HepG2 (cell line): ENCODE data around the gene ERCC6L2. TPM values are rescaled to one million over a fixed set of nuclear protein-coding genes. Genes with fewer than 3 reads are reported as not detected.

Experiments used
- CERS6 ChIP-seq: sonication (generic); formaldehyde crosslinking; IDR thresholded peaks from 2 replicates; pipeline ENCODE4 v1.5.0; 2020; ENCODE audit warnings: missing genetic modification reagents
- GLMP ChIP-seq: sonication (generic); formaldehyde crosslinking; IDR thresholded peaks from 2 replicates; pipeline ENCODE4 v1.9.0; 2021; ENCODE audit warnings: missing genetic modification reagents, mild to moderate bottlenecking, borderline replicate concordance
- HOXA7 ChIP-seq: sonication (generic); formaldehyde crosslinking; IDR thresholded peaks from 2 replicates; pipeline ENCODE4 v1.8.1; 2022; ENCODE audit warnings: mild to moderate bottlenecking, missing genetic modification reagents, moderate library complexity
- MAX ChIP-seq: IDR thresholded peaks from 2 replicates; pipeline ENCODE4 v1.6.1; 2012; ENCODE audit warnings: inconsistent platforms
- MLLT10 ChIP-seq: sonication (generic); formaldehyde crosslinking; IDR thresholded peaks from 2 replicates; pipeline ENCODE4 v1.4.0; 2020; ENCODE audit warnings: missing genetic modification reagents
- NFE2L2 ChIP-seq: fragments of 150-350 bp; IDR thresholded peaks from 2 replicates; pipeline ENCODE4 v1.6.1; 2014; ENCODE audit warnings: low read length
- PHF8 ChIP-seq: sonication (generic); formaldehyde crosslinking; IDR thresholded peaks from 2 replicates; pipeline ENCODE4 v1.5.0; 2020; ENCODE audit warnings: missing genetic modification reagents
- POLR2AphosphoS5 ChIP-seq: IDR thresholded peaks from 2 replicates; pipeline ENCODE4 v1.6.1; 2012; ENCODE audit warnings: low read depth, low read length
- RCOR2 ChIP-seq: IDR thresholded peaks from 2 replicates; pipeline ENCODE4 v1.6.1; 2016; ENCODE audit warnings: missing biosample characterization, missing genetic modification reagents
- RNF2 ChIP-seq: fragments of 450-650 bp; conservative IDR thresholded peaks from 2 replicates; pipeline ENCODE4 v1.6.1; 2016; ENCODE audit warnings: low read depth
- RXRB ChIP-seq: IDR thresholded peaks from 2 replicates; pipeline ENCODE4 v1.6.1; 2016; ENCODE audit warnings: borderline replicate concordance, missing genetic modification reagents, missing compliant biosample characterization
- SUZ12 ChIP-seq: fragments of 150-350 bp; IDR thresholded peaks from 2 replicates; pipeline ENCODE4 v1.6.1; 2014; ENCODE audit warnings: low read depth, low read length
- SYNCRIP ChIP-seq: fragments of 200-400 bp; formaldehyde crosslinking; IDR thresholded peaks from 2 replicates; pipeline ENCODE4 v1.6.1; 2018; ENCODE audit warnings: mild to moderate bottlenecking, low read depth, low read length; ENCODE audit not compliant: insufficient read depth
- TARDBP ChIP-seq: sonication (generic); formaldehyde crosslinking; IDR thresholded peaks from 2 replicates; pipeline ENCODE4 v1.8.0; 2022; ENCODE audit warnings: mild to moderate bottlenecking, missing genetic modification reagents
- TEF ChIP-seq: sonication (generic); formaldehyde crosslinking; IDR thresholded peaks from 2 replicates; pipeline ENCODE4 v1.5.0; 2020; ENCODE audit warnings: missing genetic modification reagents
- TERF1 ChIP-seq: sonication (generic); formaldehyde crosslinking; IDR thresholded peaks from 2 replicates; pipeline ENCODE4 v1.8.0; 2022; ENCODE audit warnings: mild to moderate bottlenecking, missing genetic modification reagents, moderate library complexity
- TGIF2 ChIP-seq: IDR thresholded peaks from 2 replicates; pipeline ENCODE4 v1.6.1; 2016; ENCODE audit warnings: control low read depth, missing compliant biosample characterization
- ZFY ChIP-seq: sonication (generic); formaldehyde crosslinking; IDR thresholded peaks from 2 replicates; pipeline ENCODE4 v1.4.0; 2020; ENCODE audit warnings: missing genetic modification reagents
- ZNF234 ChIP-seq: sonication (generic); formaldehyde crosslinking; conservative IDR thresholded peaks from 2 replicates; pipeline ENCODE4 v1.5.1; 2020; ENCODE audit warnings: mild to moderate bottlenecking, missing genetic modification reagents
- ZNF326 ChIP-seq: sonication (generic); formaldehyde crosslinking; IDR thresholded peaks from 2 replicates; pipeline ENCODE4 v1.4.0; 2020; ENCODE audit warnings: missing genetic modification reagents, borderline replicate concordance
- ZNF549 ChIP-seq: sonication (generic); formaldehyde crosslinking; IDR thresholded peaks from 2 replicates; pipeline ENCODE4 v1.5.0; 2020; ENCODE audit warnings: missing genetic modification reagents
- ZNF660 ChIP-seq: sonication (generic); formaldehyde crosslinking; IDR thresholded peaks from 2 replicates; pipeline ENCODE4 v1.5.1; 2020; ENCODE audit warnings: mild to moderate bottlenecking, low read depth, missing genetic modification reagents, borderline replicate concordance
- polyA plus RNA-seq, 8 experiments: library from polyadenylated mRNA; depleted of rRNA in 3 of 8; stranded (reverse) in 7 of 8; unstranded in 1 of 8; fragments of >200 nt; fragmentation: Illumina TruSeq in 4 of 8; extraction: Trizol in 4 of 8; gene quantifications; 2 replicates each; pipeline versions ENCODE4 v1.2.1 to v1.2.3, GENCODE V29; 2011 to 2016; ENCODE audit warnings: low read depth in 4 of 8, missing spikeins in 1 of 8, mixed read lengths in 1 of 8; ENCODE audit not compliant: insufficient read depth in 1 of 8
- total RNA-seq, 5 experiments: library from RNA; depleted of rRNA; stranded (reverse); fragments of >200 nt; fragmentation: Illumina TruSeq; extraction: Trizol; gene quantifications; 2 replicates each; pipeline ENCODE4 v1.2.3, GENCODE V29; 2016; ENCODE audit warnings: low read depth in 1 of 5
- TF ChIP-seq, protein P1 (sequence below): sonication (generic); formaldehyde crosslinking; IDR thresholded peaks from 2 replicates; pipeline ENCODE4 v1.5.1; 2020; ENCODE audit warnings: missing genetic modification reagents, mild to moderate bottlenecking, borderline replicate concordance
- TF ChIP-seq, protein P2 (sequence below): sonication (generic); formaldehyde crosslinking; conservative IDR thresholded peaks from 2 replicates; pipeline ENCODE4 v1.5.0; 2020; ENCODE audit warnings: missing genetic modification reagents

ERCC6L2 gene
- total and polyA plus RNA-seq, 2 of the 13 experiments (the other 11 are each of a cell fraction or from before 2014, with no cell fraction given) = 13.4 to 45.9 TPM

GRCh38 chr9:95923794-95924193 is 48.3 kb downstream of the ERCC6L2 start (continued):
- 0 out of 2 replicates have a peak, but pooled peaks have one; percentile 33 for TF ChIP-seq ZFY (CRISPR knock-in tag)
- TF ChIP-seq, protein P1, sequence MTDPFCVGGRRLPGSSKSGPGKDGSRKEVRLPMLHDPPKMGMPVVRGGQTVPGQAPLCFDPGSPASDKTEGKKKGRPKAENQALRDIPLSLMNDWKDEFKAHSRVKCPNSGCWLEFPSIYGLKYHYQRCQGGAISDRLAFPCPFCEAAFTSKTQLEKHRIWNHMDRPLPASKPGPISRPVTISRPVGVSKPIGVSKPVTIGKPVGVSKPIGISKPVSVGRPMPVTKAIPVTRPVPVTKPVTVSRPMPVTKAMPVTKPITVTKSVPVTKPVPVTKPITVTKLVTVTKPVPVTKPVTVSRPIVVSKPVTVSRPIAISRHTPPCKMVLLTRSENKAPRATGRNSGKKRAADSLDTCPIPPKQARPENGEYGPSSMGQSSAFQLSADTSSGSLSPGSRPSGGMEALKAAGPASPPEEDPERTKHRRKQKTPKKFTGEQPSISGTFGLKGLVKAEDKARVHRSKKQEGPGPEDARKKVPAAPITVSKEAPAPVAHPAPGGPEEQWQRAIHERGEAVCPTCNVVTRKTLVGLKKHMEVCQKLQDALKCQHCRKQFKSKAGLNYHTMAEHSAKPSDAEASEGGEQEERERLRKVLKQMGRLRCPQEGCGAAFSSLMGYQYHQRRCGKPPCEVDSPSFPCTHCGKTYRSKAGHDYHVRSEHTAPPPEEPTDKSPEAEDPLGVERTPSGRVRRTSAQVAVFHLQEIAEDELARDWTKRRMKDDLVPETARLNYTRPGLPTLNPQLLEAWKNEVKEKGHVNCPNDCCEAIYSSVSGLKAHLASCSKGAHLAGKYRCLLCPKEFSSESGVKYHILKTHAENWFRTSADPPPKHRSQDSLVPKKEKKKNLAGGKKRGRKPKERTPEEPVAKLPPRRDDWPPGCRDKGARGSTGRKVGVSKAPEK = no peak
- no peak for TF ChIP-seq ZNF326 (CRISPR knock-in tag)
- no peak for TF ChIP-seq TGIF2 (CRISPR knock-in tag)
- no peak for TF ChIP-seq PHF8 (CRISPR knock-in tag)
- TF ChIP-seq RNF2 = no peak
- no peak for TF ChIP-seq TERF1
- no peak for TF ChIP-seq ZNF234 (CRISPR knock-in tag)
- no peak for TF ChIP-seq HOXA7 (CRISPR knock-in tag)
- TF ChIP-seq TARDBP = no peak
- no peak for TF ChIP-seq ZNF549 (CRISPR knock-in tag)
- TF ChIP-seq SUZ12 = no peak
- no peak for TF ChIP-seq RCOR2 (CRISPR knock-in tag)
- no peak for TF ChIP-seq TEF (CRISPR knock-in tag)
- TF ChIP-seq SYNCRIP = no peak
- TF ChIP-seq MAX = peak; percentile 54
- TF ChIP-seq RXRB (CRISPR knock-in tag) = peak; percentile 82
- TF ChIP-seq, protein P2, sequence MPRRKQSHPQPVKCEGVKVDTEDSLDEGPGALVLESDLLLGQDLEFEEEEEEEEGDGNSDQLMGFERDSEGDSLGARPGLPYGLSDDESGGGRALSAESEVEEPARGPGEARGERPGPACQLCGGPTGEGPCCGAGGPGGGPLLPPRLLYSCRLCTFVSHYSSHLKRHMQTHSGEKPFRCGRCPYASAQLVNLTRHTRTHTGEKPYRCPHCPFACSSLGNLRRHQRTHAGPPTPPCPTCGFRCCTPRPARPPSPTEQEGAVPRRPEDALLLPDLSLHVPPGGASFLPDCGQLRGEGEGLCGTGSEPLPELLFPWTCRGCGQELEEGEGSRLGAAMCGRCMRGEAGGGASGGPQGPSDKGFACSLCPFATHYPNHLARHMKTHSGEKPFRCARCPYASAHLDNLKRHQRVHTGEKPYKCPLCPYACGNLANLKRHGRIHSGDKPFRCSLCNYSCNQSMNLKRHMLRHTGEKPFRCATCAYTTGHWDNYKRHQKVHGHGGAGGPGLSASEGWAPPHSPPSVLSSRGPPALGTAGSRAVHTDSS (CRISPR knock-in tag) = no peak
- no peak for TF ChIP-seq GLMP (CRISPR knock-in tag)
- no peak for TF ChIP-seq NFE2L2
- no peak for TF ChIP-seq MLLT10 (CRISPR knock-in tag)
- TF ChIP-seq POLR2AphosphoS5 = no peak
- TF ChIP-seq ZNF660 = no peak
- TF ChIP-seq CERS6 = no peak
